ENCODE measurements around the gene CHP1. TPM values are rescaled to one million over a fixed set of nuclear protein-coding genes. Genes with fewer than 3 reads are reported as not detected.

Gene CHP1
- total and polyA plus RNA-seq, 9 of the 15 experiments (the other 6 are each of a cell fraction or from before 2014, with no cell fraction given) = 31.7 to 83.4 (median 67.6) TPM

GRCh38 chr15:41279535-41280283 is 48.6 kb downstream of the CHP1 start:
- in situ Hi-C loops (cut with MboI) (no loop called here), intact Hi-C loops (cut with micrococcal nuclease) (loop anchor here (5.0 kb wide), 1 partner anchor 53 kb away; the partner anchor contains the start of genes NUSAP1 and OIP5)
- Histone ChIP-seq H2AFZ (ENCODE audit: low read depth, low read length) (no peak overlapping the region), H3K9ac (ENCODE audit: insufficient read depth in 1 of 2, low read depth in 2 of 2, low read length in 2 of 2) (no peak overlapping the region), H3K4me3 (no peak overlapping the region), H3K36me3 (ENCODE audit: control insufficient read depth, insufficient read depth, low read length) (peaks cover 44% of the 10 kb centered on the region; the same call in 2 of the 3 replicates), H3K4me2 (ENCODE audit: insufficient read depth, low read length) (no peak overlapping the region), H3K9me1 (ENCODE audit: control insufficient read depth, insufficient read depth, low read length) (no peaks in the 10 kb centered on the region), H4K20me1 (replicated peaks; ENCODE audit: control insufficient read depth, insufficient read depth, low read length) (no peaks in the 10 kb centered on the region), H3K9me3 (replicated peaks; ENCODE audit: control insufficient read depth, insufficient read depth, low read depth, low read length) (no peaks in the 10 kb centered on the region), H3K4me1 (replicated peaks in 1 of 2; ENCODE audit: control insufficient read depth in 2 of 2, insufficient read depth in 2 of 2, low read length in 2 of 2) (peaks cover 4 to 9% of the 10 kb centered on the region in 2 experiments; a peak in 3 of 5 replicates), H3K27ac (ENCODE audit: extremely low read depth, low read depth, low read length) (no peak overlapping the region), H3K27me3 (ENCODE audit: control insufficient read depth in 2 of 2, insufficient read depth in 2 of 2, low read length in 2 of 2) (no peaks in the 10 kb centered on the region), H3K79me2 (ENCODE audit: control insufficient read depth, insufficient read depth, low read length) (peaks cover 13% of the 10 kb centered on the region)
- FAIRE-seq (no peak), ATAC-seq (no peak), DNase-seq (ENCODE audit: extremely low read depth in 1 of 4, low spot score in 3 of 4) (no peak)
- POLR2A ChIA-PET = no interaction called here
- CTCF ChIA-PET (ENCODE audit: low intra/inter-chr PET ratio) = no interaction called here
- 64% methylated on average over 1 of the region's 1 CpG for WGBS (ENCODE audit: insufficient coverage, low coverage, missing lambda C conversion rate)
- no TSS peak for BruUV-seq (replicated peaks)
- TF ChIP-seq HBP1 (CRISPR knock-in tag; IDR thresholded peaks at IDR 0.05) (no peak), ATF2 (CRISPR knock-in tag; IDR thresholded peaks at IDR 0.05) (no peak), ZNF175 (CRISPR knock-in tag; IDR thresholded peaks at IDR 0.05; ENCODE audit: low read depth) (no peak), PRDM10 (IDR thresholded peaks at IDR 0.05; ENCODE audit: partially characterized antibody) (no peak), ETV1 (tag; conservative IDR thresholded peaks at IDR 0.05; ENCODE audit: low read depth) (no peak), EP400 (IDR thresholded peaks at IDR 0.05) (no peak), GTF2B (IDR thresholded peaks at IDR 0.05; ENCODE audit: extremely low read depth, insufficient read length) (no peak)

All from K562 (cell line).